ENCODE results near the gene THRB.

GRCh38 chr3:24341668-24342067 lies 153.0 kb downstream of the THRB start:
- TF ChIP-seq CTCF (IDR thresholded peaks at IDR 0.05; ENCODE audit: poor library complexity) (no peak), EZH2phosphoT487 (IDR thresholded peaks at IDR 0.05; ENCODE audit: low read depth, severe bottlenecking, unreplicated experiment) (no peak), EZH2 (IDR thresholded peaks at IDR 0.05; ENCODE audit: borderline replicate concordance) (no peak)
